MM.1S (cell line): Measurements from ENCODE around the gene DOK1.

ENCODE experiments used
- DNase-seq: peaks from one replicate; pipeline ENCODE4 v3.0.0-alpha.2; 2015
- H2AFZ ChIP-seq: fragments of 300-600 bp; sonication (generic); 2 replicates; pipeline ENCODE4 v1.6.0; 2016; ENCODE audit warnings: antibody characterized with exemption, low read length
- H3F3A ChIP-seq: fragments of 300-600 bp; sonication (generic); 2 replicates; pipeline ENCODE4 v1.6.1; 2016; ENCODE audit warnings: mild to moderate bottlenecking, antibody characterized with exemption, low read length, moderate library complexity, mixed read lengths; ENCODE audit not compliant: insufficient read depth
- H3K27ac ChIP-seq: fragments of 300-600 bp; sonication (generic); 2 replicates; pipeline ENCODE4 v1.5.1; 2016; ENCODE audit warnings: mild to moderate bottlenecking, low read length
- H3K27me3 ChIP-seq: fragments of 300-600 bp; sonication (generic); replicated peaks from 2 replicates; pipeline ENCODE4 v1.6.0; 2016; ENCODE audit warnings: low read length; ENCODE audit not compliant: insufficient read depth
- H3K36me3 ChIP-seq: fragments of 300-600 bp; sonication (generic); replicated peaks from 2 replicates; pipeline ENCODE4 v1.6.1; 2016; ENCODE audit warnings: mild to moderate bottlenecking, low read length, mixed read lengths; ENCODE audit not compliant: insufficient read depth
- H3K4me1 ChIP-seq: fragments of 300-600 bp; sonication (generic); 2 replicates; pipeline ENCODE4 v1.6.1; 2016; ENCODE audit warnings: low read length, mixed read lengths
- H3K4me2 ChIP-seq: fragments of 300-600 bp; sonication (generic); 2 replicates; pipeline ENCODE4 v1.6.0; 2016; ENCODE audit warnings: low read depth, low read length
- H3K4me3 ChIP-seq: fragments of 300-600 bp; sonication (generic); 2 replicates; pipeline ENCODE4 v1.5.1; 2016; ENCODE audit warnings: low read length, mixed read lengths
- H3K79me2 ChIP-seq: fragments of 300-600 bp; sonication (generic); 2 replicates; pipeline ENCODE4 v1.6.1; 2016; ENCODE audit warnings: mixed run types, low read length, mixed read lengths
- H3K9ac ChIP-seq: fragments of 300-600 bp; sonication (generic); 2 replicates; pipeline ENCODE4 v1.6.1; 2016; ENCODE audit warnings: low read length, mixed read lengths
- H3K9me2 ChIP-seq: fragments of 300-600 bp; sonication (generic); replicated peaks from 2 replicates; pipeline ENCODE4 v1.6.1; 2016; ENCODE audit warnings: mild to moderate bottlenecking, low read length, mixed read lengths; ENCODE audit not compliant: insufficient read depth
- H3K9me3 ChIP-seq: fragments of 300-600 bp; sonication (generic); replicated peaks from 2 replicates; pipeline ENCODE4 v1.6.1; 2016; ENCODE audit warnings: mild to moderate bottlenecking, low read length, mixed read lengths; ENCODE audit not compliant: insufficient read depth
- H4K20me1 ChIP-seq: fragments of 300-600 bp; sonication (generic); 2 replicates; pipeline ENCODE4 v1.6.1; 2016; ENCODE audit warnings: mild to moderate bottlenecking, low read length, moderate library complexity, mixed read lengths; ENCODE audit not compliant: insufficient read depth
- EZH2 ChIP-seq: fragments of 300-600 bp; sonication (generic); optimal IDR thresholded peaks from 2 replicates; pipeline ENCODE3; 2017; ENCODE audit warnings: low read depth, mild to moderate bottlenecking, antibody characterized with exemption, low read length, mixed read lengths
- EZH2phosphoT487 ChIP-seq: fragments of 300-600 bp; sonication (generic); IDR thresholded peaks from 2 replicates; pipeline ENCODE4 v1.6.1; 2018; ENCODE audit warnings: antibody characterized with exemption, low read length
- TF ChIP-seq, protein P1 (sequence below): fragments of 300-600 bp; sonication (generic); IDR thresholded peaks from 2 replicates; pipeline ENCODE4 v1.5.1; 2016; ENCODE audit warnings: antibody characterized with exemption, low read length, mixed read lengths

DOK1 gene

GRCh38 chr2:74512744-74513604 lies 41.5 kb upstream of the DOK1 start:
- Histone ChIP-seq H3K4me2 (no peak overlapping the region), H3K27ac (no peak overlapping the region), H3K9me3 (no peaks in the 10 kb centered on the region), H2AFZ (no peak overlapping the region), H4K20me1 (no peaks in the 10 kb centered on the region), H3K79me2 (no peaks in the 10 kb centered on the region), H3F3A (no peaks in the 10 kb centered on the region), H3K36me3 (no peaks in the 10 kb centered on the region), H3K9ac (no peak overlapping the region), H3K9me2 (no peaks in the 10 kb centered on the region), H3K4me1 (peaks cover 8% of the 10 kb centered on the region), H3K4me3 (no peak overlapping the region), H3K27me3 (peaks cover 66% of the 10 kb centered on the region)
- no peak for DNase-seq
- no peak for TF ChIP-seq EZH2
- TF ChIP-seq EZH2phosphoT487 = no peak
- TF ChIP-seq, protein P1, sequence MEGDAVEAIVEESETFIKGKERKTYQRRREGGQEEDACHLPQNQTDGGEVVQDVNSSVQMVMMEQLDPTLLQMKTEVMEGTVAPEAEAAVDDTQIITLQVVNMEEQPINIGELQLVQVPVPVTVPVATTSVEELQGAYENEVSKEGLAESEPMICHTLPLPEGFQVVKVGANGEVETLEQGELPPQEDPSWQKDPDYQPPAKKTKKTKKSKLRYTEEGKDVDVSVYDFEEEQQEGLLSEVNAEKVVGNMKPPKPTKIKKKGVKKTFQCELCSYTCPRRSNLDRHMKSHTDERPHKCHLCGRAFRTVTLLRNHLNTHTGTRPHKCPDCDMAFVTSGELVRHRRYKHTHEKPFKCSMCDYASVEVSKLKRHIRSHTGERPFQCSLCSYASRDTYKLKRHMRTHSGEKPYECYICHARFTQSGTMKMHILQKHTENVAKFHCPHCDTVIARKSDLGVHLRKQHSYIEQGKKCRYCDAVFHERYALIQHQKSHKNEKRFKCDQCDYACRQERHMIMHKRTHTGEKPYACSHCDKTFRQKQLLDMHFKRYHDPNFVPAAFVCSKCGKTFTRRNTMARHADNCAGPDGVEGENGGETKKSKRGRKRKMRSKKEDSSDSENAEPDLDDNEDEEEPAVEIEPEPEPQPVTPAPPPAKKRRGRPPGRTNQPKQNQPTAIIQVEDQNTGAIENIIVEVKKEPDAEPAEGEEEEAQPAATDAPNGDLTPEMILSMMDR = no peak

DNA sequence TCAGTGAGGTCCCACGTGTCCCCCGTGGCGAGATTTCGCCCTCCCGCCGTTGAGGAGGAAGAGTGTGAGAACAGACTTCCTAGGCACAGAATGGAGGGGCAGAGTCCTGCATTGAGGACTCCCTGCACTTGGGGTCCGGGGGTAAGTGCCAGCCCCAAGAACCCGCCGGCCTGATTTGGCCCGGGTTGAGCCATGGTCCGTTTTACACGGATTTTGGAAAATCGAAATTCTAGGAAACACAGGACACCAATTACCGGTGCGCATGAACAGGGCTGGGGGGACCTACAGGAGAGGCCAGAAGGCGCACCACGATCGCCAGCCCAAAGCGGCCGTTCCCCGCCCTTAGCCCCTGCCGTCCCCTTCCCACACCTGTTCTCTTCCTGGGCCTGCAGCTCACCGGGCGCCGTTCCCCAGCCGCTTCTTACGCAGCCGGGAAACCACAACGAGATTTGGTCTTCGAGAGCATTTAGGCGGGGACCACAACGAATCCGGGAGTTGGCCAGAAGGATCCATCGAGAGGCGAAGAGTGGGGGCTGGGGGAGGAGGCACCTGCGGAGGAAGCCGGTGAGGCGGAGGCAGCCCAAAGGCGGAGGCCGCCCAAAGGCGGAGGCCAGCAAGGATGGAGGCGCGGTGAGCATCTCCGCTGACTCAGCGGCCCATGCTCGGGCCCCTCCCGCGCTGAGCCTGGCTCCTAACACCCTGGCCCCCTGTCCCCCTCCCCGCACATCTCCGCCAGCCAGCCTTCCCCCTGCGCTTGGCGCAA lies 40.7 kb upstream of the DOK1 start:
- no peaks in the 10 kb centered on the region for H3K36me3 ChIP-seq
- no peaks in the 10 kb centered on the region for H3K79me2 ChIP-seq
- no peak overlapping the region for H3K27ac ChIP-seq
- TF ChIP-seq, protein P1 = no peak
- TF ChIP-seq EZH2phosphoT487 (0 out of 2 replicates have a peak, but pooled peaks have one; percentile 30), EZH2 (peak; percentile 25)
- H3K9me2 ChIP-seq = no peaks in the 10 kb centered on the region
- 0 out of 2 replicates have a peak overlapping the region, but pooled peaks have one; percentile 31 for H2AFZ ChIP-seq
- H3K27me3 ChIP-seq = peaks cover 74% of the 10 kb centered on the region
- peak overlapping the region; percentile 39 for H3K4me2 ChIP-seq
- no peaks in the 10 kb centered on the region for H3K9me3 ChIP-seq
- H3F3A ChIP-seq = no peaks in the 10 kb centered on the region
- DNase-seq = no peak
- 0 out of 2 replicates have a peak overlapping the region, but pooled peaks have one; percentile 10 for H3K4me3 ChIP-seq
- no peaks in the 10 kb centered on the region for H4K20me1 ChIP-seq
- H3K4me1 ChIP-seq = peaks cover 4% of the 10 kb centered on the region; the same call in 1 of the 2 replicates
- no peak overlapping the region for H3K9ac ChIP-seq

DNA sequence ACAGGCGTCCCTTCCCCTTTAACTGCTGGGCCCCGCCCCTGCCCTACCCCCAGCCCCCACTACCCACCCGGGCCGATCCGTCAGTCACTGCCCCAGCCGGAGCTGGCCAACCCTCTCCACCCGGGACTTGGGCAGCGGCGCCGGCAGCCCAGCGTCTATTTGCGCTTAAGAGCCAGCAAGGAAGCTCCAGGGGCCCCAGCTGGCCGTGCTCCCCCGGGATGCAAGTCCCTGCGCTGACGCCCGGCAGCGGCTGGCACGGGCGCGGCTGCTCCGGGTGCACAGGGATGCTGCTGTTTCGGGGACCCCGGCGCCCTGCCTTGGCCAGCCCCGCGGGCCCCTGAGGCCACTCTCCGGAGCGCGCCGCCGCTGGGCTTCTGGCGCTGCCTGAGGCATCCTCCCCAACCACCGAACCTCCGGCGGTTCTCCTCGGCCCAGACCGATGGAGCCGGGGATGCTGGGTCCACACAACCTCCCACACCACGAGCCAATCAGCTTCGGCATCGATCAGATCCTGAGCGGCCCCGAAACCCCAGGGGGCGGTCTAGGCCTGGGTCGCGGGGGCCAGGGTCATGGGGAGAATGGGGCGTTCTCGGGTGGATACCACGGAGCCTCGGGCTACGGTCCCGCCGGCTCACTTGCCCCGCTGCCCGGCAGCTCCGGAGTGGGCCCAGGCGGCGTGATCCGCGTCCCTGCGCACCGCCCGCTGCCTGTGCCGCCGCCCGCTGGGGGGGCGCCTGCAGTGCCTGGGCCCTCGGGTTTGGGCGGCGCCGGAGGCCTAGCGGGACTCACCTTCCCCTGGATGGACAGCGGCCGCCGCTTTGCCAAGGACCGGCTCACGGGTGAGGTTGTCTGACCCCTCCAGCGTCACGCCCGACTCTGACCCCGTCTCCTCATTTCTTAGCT lies 39.9 kb upstream of the DOK1 start, which contains the start of gene TLX2:
TSS of gene TLX2 (plus strand) at position 83 of the 903 bp plus-strand sequence. CDS start at position 440, 357 bp downstream.
- Histone ChIP-seq H3K9me2 (no peaks in the 10 kb centered on the region), H3K4me1 (peaks cover 4% of the 10 kb centered on the region; the same call in 1 of the 2 replicates), H3K4me2 (peak within 1 kb of the TSS; percentile 39), H3K27me3 (peaks cover 83% of the 10 kb centered on the region), H3K4me3 (peak within 1 kb of the TSS; percentile 10; the same call in 1 of the 2 replicates), H4K20me1 (no peaks in the 10 kb centered on the region), H2AFZ (0 out of 2 replicates have a peak within 1 kb of the TSS, but pooled peaks have one; percentile 31), H3K9ac (no peak within 1 kb of the TSS), H3K79me2 (no peaks in the 10 kb centered on the region), H3K36me3 (no peaks in the 10 kb centered on the region), H3K27ac (no peak within 1 kb of the TSS), H3K9me3 (no peaks in the 10 kb centered on the region), H3F3A (no peaks in the 10 kb centered on the region)
- DNase-seq = no peak
- TF ChIP-seq EZH2phosphoT487 = no peak
